Mucosa of descending colon (tissue), 3 donors: ENCODE measurements around the gene SYTL2. TPM values are rescaled to one million over a fixed set of nuclear protein-coding genes. Genes with fewer than 3 reads are reported as not detected.
"Not testable (repeated sequence)": the region's sequence is repeated elsewhere in the genome, so short reads cannot be mapped to it uniquely, and the experiment has no call there.

Experiments used
- ATAC-seq: fragments of 200-7000 bp; cut with Tn5 transposase; one replicate; pipeline ENCODE4 v1.9.1; 2020; ENCODE audit warnings: mild to moderate bottlenecking, moderate library complexity
- DNase-seq, 3 donors: peaks; one replicate each; pipeline ENCODE4 v3.0.0-alpha.2; 2020
- H3K36me3 ChIP-seq: fragments of 200-600 bp; one replicate; pipeline ENCODE4 v1.8.0; 2021; ENCODE audit warnings: low read depth, mild to moderate bottlenecking
- H3K4me1 ChIP-seq: fragments of 200-600 bp; one replicate; pipeline ENCODE4 v1.8.0; 2021; ENCODE audit warnings: low read depth, mild to moderate bottlenecking
- H3K4me3 ChIP-seq: fragments of 200-600 bp; one replicate; pipeline ENCODE4 v1.8.0; 2021; ENCODE audit warnings: mild to moderate bottlenecking
- H3K9me3 ChIP-seq: fragments of 200-600 bp; one replicate; pipeline ENCODE4 v1.8.0; 2021; ENCODE audit warnings: mild to moderate bottlenecking
- intact Hi-C, 2 donors: fragments of 100-400 bp; cut with DNase I in 1 of 2; cut with micrococcal nuclease in 1 of 2; formaldehyde crosslinking; loops; one replicate each; pipeline versions ENCODE4 v1.11.0 to v1.11.1; 2022; cut with DNase I, micrococcal nuclease
- total RNA-seq, 3 donors: library from RNA; stranded (reverse); fragmentation: NEBNext Ultra II Directional in 2 of 3; extraction: Animal tissue kit (Norgen Biotek cat#: 25700) in 2 of 3; gene quantifications; one replicate each; pipeline versions ENCODE4 v1.2.1 to v1.2.4, GENCODE V29; 2021 to 2023
- TF ChIP-seq, protein P1 (sequence below): fragments of 200-600 bp; IDR thresholded peaks from one replicate; pipeline ENCODE4 v1.8.0; 2022; ENCODE audit warnings: antibody characterized with exemption, mild to moderate bottlenecking
- donor health status: DM: no; HTN: no; CAD: no; lungs with moderate emphysema.
- donor health status: DM: no; HTN: no; CAD: no.
- donor health status: DM: no; HTN: yes; CAD: no.

SYTL2 gene
- total RNA-seq, 3 donors from 2014 or later, result 150 to 502 (median 282) TPM

DNA sequence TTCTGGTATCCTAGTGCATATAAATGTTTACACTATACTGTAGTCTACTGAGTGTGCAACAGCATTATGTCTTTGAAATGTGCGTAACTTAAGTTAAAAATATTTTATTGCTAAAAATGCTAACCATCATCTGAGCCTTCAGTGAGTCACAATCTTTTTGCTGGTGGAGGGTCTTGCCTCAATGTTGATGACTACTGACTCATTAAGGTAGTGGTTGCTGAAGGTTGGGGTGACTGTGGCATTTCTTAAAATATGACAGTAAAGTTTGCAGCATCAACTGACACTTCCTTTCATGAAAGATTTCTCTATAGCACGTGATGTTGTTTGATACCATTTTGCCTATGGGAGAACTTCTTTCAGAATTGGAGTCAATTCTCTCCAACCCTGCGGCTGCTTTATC is 137.5 kb downstream of the SYTL2 start:
- ATAC-seq (no peak), DNase-seq (no peak)
- TF ChIP-seq, protein P1, sequence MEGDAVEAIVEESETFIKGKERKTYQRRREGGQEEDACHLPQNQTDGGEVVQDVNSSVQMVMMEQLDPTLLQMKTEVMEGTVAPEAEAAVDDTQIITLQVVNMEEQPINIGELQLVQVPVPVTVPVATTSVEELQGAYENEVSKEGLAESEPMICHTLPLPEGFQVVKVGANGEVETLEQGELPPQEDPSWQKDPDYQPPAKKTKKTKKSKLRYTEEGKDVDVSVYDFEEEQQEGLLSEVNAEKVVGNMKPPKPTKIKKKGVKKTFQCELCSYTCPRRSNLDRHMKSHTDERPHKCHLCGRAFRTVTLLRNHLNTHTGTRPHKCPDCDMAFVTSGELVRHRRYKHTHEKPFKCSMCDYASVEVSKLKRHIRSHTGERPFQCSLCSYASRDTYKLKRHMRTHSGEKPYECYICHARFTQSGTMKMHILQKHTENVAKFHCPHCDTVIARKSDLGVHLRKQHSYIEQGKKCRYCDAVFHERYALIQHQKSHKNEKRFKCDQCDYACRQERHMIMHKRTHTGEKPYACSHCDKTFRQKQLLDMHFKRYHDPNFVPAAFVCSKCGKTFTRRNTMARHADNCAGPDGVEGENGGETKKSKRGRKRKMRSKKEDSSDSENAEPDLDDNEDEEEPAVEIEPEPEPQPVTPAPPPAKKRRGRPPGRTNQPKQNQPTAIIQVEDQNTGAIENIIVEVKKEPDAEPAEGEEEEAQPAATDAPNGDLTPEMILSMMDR, result no peak
- peaks cover 5% of the 10 kb centered on the region for H3K9me3 ChIP-seq
- intact Hi-C loops, result no loop called here
- no peak overlapping the region for H3K4me3 ChIP-seq
- H3K4me1 ChIP-seq, result no peaks in the 10 kb centered on the region
- no peaks in the 10 kb centered on the region for H3K36me3 ChIP-seq

DNA sequence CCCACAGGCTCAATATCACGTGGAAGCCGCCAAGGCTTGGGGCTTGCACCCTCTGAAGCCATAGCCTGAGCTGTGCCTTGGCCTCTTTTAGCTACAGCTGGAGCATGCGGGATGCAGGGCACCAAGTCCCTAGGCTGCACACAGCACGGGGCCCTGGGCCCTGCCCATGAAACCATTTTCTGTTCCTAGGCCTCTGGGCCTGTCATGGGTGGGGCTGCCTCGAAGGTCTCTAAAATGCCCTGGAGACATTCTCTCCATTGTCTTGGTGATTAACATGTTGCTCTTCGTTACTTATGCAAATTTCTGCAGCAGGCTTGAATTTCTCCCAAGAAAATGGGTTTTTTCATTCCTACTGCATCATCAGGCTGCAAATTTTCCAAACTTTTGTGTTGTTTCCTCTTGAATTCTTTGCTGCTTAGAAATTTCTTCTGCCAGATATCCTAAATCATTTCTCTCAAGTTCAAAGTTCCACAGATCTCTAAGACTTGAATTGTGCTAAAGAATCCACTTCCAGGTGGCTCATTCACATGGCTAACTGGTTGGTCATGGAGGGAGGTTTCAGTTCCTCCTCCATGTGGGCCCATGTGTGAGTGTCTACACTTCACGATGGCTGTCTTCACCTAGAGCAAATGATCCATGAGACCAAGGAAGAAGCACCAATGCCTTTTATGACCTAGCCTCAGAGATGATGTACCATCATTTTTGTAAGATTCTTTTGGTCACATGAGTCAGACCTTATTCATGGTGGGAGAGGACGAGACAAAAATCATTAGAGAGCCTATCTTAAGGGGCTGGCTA is 138.6 kb downstream of the SYTL2 start:
- TF ChIP-seq, protein P1, result no peak
- no peaks in the 10 kb centered on the region for H3K4me1 ChIP-seq
- H3K4me3 ChIP-seq, result no peak overlapping the region
- H3K36me3 ChIP-seq, result no peaks in the 10 kb centered on the region
- ATAC-seq (no peak), DNase-seq (no peak)
- peaks cover 5% of the 10 kb centered on the region for H3K9me3 ChIP-seq
- intact Hi-C loops, result no loop called here

DNA sequence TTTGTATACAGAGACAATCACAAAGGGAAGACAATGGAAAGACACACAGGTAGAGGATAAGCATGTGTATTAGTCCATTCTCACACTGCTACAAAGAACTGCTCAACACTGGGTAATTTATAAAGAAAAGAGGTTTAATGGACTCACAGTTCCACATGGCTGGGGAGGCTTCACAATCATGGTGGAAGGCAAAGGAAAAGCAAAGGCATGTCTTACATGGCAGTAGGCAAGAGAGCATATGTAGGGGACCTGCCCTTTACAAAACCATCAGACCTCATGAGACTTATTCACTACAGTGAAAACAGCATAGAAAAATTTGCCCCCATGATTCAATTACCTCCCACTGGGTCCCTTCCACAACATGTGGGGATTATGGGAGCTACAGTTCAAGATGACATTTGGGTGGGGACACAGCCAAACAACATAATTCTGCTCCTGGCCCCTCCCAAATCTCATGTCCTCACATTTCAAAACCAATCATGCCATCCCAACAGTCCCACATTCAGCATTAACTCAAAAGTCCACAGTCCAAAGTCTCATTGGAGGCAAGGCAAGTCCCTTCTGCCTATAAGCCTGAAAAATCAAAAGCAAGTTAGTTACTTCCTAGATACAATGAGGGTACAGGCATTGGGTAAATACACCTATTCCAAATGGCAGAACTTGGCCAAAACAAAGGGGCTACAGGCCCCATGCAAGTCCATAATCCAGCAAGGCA is 139.8 kb downstream of the SYTL2 start:
- ATAC-seq, result peak; percentile 42
- H3K9me3 ChIP-seq, H3K4me1 ChIP-seq, intact Hi-C loops, H3K36me3 ChIP-seq, H3K4me3 ChIP-seq: not testable (repeated sequence)
- peak in 1 of 3 donors; percentile 20 for DNase-seq

DNA sequence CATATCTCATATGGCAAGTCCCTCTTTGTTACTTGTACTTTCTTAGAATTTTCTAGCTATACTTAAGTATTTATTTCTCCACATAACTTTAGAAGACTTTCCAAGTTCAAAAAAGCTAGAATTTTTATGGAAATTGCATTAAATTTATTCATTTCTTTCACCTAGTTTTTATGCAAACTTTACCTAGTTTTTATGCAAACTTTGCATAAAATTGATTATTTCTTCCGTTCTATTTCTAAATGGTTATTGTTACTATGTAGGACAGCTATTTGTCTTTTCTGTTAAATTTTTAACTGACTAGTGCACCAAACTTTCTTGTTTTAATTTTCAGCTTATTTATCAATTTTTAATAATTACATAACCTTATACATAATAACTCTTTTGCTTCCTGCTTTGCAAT is 142.8 kb downstream of the SYTL2 start:
- TF ChIP-seq, protein P1, result no peak
- DNase-seq, result no peak
- Histone ChIP-seq H3K4me1 (peaks cover 9% of the 10 kb centered on the region), H3K9me3 (no peaks in the 10 kb centered on the region), H3K36me3 (no peaks in the 10 kb centered on the region), H3K4me3 (no peak overlapping the region)
- no peak for ATAC-seq
- intact Hi-C loops, result no loop called here

DNA sequence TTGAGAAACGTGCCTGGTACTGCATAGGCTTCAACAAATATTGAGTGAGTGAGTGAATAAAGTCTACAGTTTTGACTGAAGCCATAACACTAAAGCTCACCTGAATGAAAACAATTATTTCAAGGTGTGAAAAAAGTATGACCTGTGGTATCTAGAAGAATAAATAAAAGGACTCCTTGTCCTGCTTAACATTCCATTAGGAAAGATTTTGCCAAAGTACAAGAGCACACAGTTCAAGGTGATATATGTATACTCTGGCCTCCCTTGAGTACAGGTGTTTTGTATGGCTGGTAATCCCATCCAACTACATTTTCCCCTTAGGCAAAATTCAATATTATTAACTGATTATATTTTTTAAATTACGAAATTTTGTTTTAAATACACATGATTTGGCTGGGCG is 144.3 kb downstream of the SYTL2 start:
- Histone ChIP-seq H3K4me3 (no peak overlapping the region), H3K36me3 (no peaks in the 10 kb centered on the region), H3K4me1 (peaks cover 18% of the 10 kb centered on the region), H3K9me3 (no peaks in the 10 kb centered on the region)
- ATAC-seq (no peak), DNase-seq (no peak)
- intact Hi-C loops, result no loop called here
- TF ChIP-seq, protein P1, result no peak

DNA sequence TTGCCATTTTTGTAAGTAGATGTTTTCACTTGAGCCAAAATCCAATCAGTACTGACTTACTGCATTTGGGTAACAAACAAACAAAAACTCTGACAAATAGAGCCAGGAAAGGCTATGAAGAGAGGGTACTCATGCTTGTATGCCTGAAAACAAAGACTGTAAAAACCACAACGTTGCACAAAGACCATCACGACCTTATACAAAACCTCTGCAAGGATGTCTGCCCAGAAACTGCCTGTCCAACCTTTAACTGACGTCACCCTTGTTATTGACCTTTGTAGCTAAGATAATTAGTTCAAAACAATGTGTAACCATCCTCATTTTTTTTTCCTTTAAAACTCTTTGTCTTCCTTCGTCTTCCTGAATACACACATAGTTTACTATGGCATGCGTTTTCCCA is 145.2 kb downstream of the SYTL2 start:
- intact Hi-C loops, result no loop called here
- Histone ChIP-seq H3K4me3 (no peak overlapping the region), H3K9me3 (no peaks in the 10 kb centered on the region), H3K4me1 (peaks cover 27% of the 10 kb centered on the region), H3K36me3 (no peaks in the 10 kb centered on the region)
- DNase-seq (no peak), ATAC-seq (no peak)
- TF ChIP-seq, protein P1, result no peak
